DND-41 (cell line): Measurements from ENCODE around the gene KDM8.

Experiments used
- CTCF ChIP-seq: IDR thresholded peaks from 2 replicates; pipeline ENCODE4 v1.5.1; 2012; ENCODE audit warnings: borderline replicate concordance, low read length, moderate library complexity, mild to moderate bottlenecking; ENCODE audit not compliant: poor library complexity, severe bottlenecking; ENCODE audit errors: extremely low read depth
- EZH2 ChIP-seq: IDR thresholded peaks from 3 replicates; pipeline ENCODE4 v1.6.1; 2012; ENCODE audit warnings: borderline replicate concordance, low read depth, mild to moderate bottlenecking, moderate library complexity, low read length, inconsistent platforms; ENCODE audit not compliant: severe bottlenecking

GRCh38 chr16:27242868-27243590, 39.7 kb downstream of the KDM8 start:
- TF ChIP-seq CTCF (no peak), EZH2 (no peak)
